Endothelial cell of umbilical vein (primary cell): ENCODE data around the gene CFAP20DC. TPM values are rescaled to one million over a fixed set of nuclear protein-coding genes. Genes with fewer than 3 reads are reported as not detected.

Source experiments
- BruUV-seq: library from RNA; stranded (reverse); fragments of 400-500 nt; replicated peaks from 2 replicates; lab custom pipeline; 2021; lab: Mats Ljungman, UMichigan
- CTCF ChIA-PET: fragments of 300-600, 350-600 bp; sonication (Branson Sonifier 250); formaldehyde crosslinking; loops from one replicate; lab custom pipeline; 2021; ENCODE audit warnings: antibody characterized with exemption, inconsistent platforms; lab: Charles Lee
- POLR2A ChIA-PET: fragments of 300-600, 350-600 bp; sonication (Branson Sonifier 250); formaldehyde crosslinking; loops from one replicate; lab custom pipeline; 2021; ENCODE audit warnings: antibody characterized with exemption, inconsistent platforms; lab: Charles Lee
- DNase-seq: peaks from one replicate; pipeline ENCODE4 v3.0.0-alpha.2; 2011; ENCODE audit warnings: low read depth, low spot score
- FAIRE-seq: peaks from 2 replicates; lab custom pipeline; 2011; peaks lifted over from hg19 to GRCh38; lab: Jason Lieb, UNC
- H2AFZ ChIP-seq: 2 replicates; pipeline ENCODE4 v1.6.0; 2012; ENCODE audit warnings: low read depth, low read length, control low read depth, inconsistent platforms
- H3K27ac ChIP-seq: 2 replicates; pipeline ENCODE4 v1.5.1; 2011; ENCODE audit warnings: low read depth, mild to moderate bottlenecking, control low read depth, low read length, moderate library complexity; ENCODE audit not compliant: insufficient read depth
- H3K27me3 ChIP-seq, 2 experiments: 2 replicates each; pipeline versions ENCODE4 v1.6.0 to v1.6.1; 2011; ENCODE audit warnings: low read length in 2 of 2, mixed read lengths in 1 of 2; ENCODE audit not compliant: control insufficient read depth in 2 of 2, insufficient read depth in 2 of 2
- H3K36me3 ChIP-seq, 2 experiments: 2 replicates in 1 of 2; 3 replicates in 1 of 2; pipeline ENCODE4 v1.5.1; 2011; ENCODE audit warnings: low read length in 2 of 2, mild to moderate bottlenecking in 1 of 2, moderate library complexity in 1 of 2; ENCODE audit not compliant: control insufficient read depth in 2 of 2, insufficient read depth in 2 of 2; ENCODE audit errors: extremely low read depth in 1 of 2
- H3K4me1 ChIP-seq: 3 replicates; pipeline ENCODE4 v1.5.1; 2011; ENCODE audit warnings: mild to moderate bottlenecking, low read length; ENCODE audit not compliant: control insufficient read depth, insufficient read depth; ENCODE audit errors: extremely low read depth
- H3K4me2 ChIP-seq: 2 replicates; pipeline ENCODE4 v1.6.1; 2011; ENCODE audit warnings: low read length, control low read depth, mixed read lengths; ENCODE audit not compliant: insufficient read depth
- H3K4me3 ChIP-seq, 3 experiments: fragments of 200-600 bp in 1 of 3; sonication (generic), shearing (Covaris generic) in 1 of 3; replicated peaks in 1 of 3; 2 replicates each; pipeline ENCODE4 v1.5.1; 2011 to 2016; ENCODE audit warnings: control low read depth in 3 of 3, low read length in 3 of 3, mild to moderate bottlenecking in 2 of 3, inconsistent platforms in 1 of 3, low read depth in 1 of 3, moderate library complexity in 1 of 3; ENCODE audit not compliant: insufficient read depth in 1 of 3
- H3K79me2 ChIP-seq: 2 replicates; pipeline ENCODE4 v1.6.0; 2012; ENCODE audit warnings: low read length, inconsistent platforms; ENCODE audit not compliant: control insufficient read depth, insufficient read depth
- H3K9ac ChIP-seq: replicated peaks from 2 replicates; pipeline ENCODE3; 2011; ENCODE audit warnings: low read length, control low read depth; ENCODE audit not compliant: insufficient read depth; ENCODE audit errors: extremely low read depth
- H3K9me1 ChIP-seq: replicated peaks from 3 replicates; pipeline ENCODE4 v1.6.0; 2011; ENCODE audit warnings: mild to moderate bottlenecking, low read length; ENCODE audit not compliant: control insufficient read depth, insufficient read depth; ENCODE audit errors: extremely low read depth
- H3K9me3 ChIP-seq: replicated peaks from 2 replicates; pipeline ENCODE4 v1.5.1; 2012; ENCODE audit warnings: low read length, inconsistent platforms; ENCODE audit not compliant: control insufficient read depth, insufficient read depth
- H4K20me1 ChIP-seq: replicated peaks from 2 replicates; pipeline ENCODE3; 2011; ENCODE audit warnings: mild to moderate bottlenecking, low read length; ENCODE audit not compliant: control insufficient read depth, insufficient read depth; ENCODE audit errors: extremely low read depth
- EZH2 ChIP-seq: IDR thresholded peaks from 2 replicates; pipeline ENCODE4 v1.6.1; 2012; ENCODE audit warnings: borderline replicate concordance, low read depth, mild to moderate bottlenecking, moderate library complexity, low read length, inconsistent platforms; ENCODE audit not compliant: severe bottlenecking
- JUN ChIP-seq: IDR thresholded peaks from 2 replicates; pipeline ENCODE4 v1.6.1; 2011; ENCODE audit warnings: borderline replicate concordance, low read depth; ENCODE audit not compliant: insufficient read length, insufficient read depth
- MAX ChIP-seq: IDR thresholded peaks from 2 replicates; pipeline ENCODE4 v1.6.1; 2011; ENCODE audit not compliant: insufficient read depth, insufficient read length
- dilution Hi-C: fragments of 300-500 bp; cut with MboI; formaldehyde crosslinking; loops from one replicate; pipeline ENCODE4 v1.15.0; 2019; ENCODE audit warnings: low sequenced_read_pairs; ENCODE audit not compliant: extremely low pct_ligation_motif_present
- intact Hi-C: fragments of 100-400 bp; cut with micrococcal nuclease; formaldehyde crosslinking; loops from one replicate; pipeline ENCODE4 v1.10.0; 2022
- polyA plus RNA-seq, 4 experiments: library from polyadenylated mRNA; depleted of rRNA in 3 of 4; stranded (reverse) in 3 of 4; unstranded in 1 of 4; fragments of >200 nt; gene quantifications; 2 replicates each; pipeline versions ENCODE4 v1.2.1 to v1.2.3, GENCODE V29; 2011 to 2012; ENCODE audit warnings: missing spikeins in 1 of 4
- total RNA-seq: library from RNA; stranded (reverse); gene quantifications from 2 replicates; pipeline ENCODE4 v1.2.3, GENCODE V29; 2021
- TF ChIP-seq, protein P1 (sequence below), 2 donors: IDR thresholded peaks; 1 replicate in 1 of 2; 2 replicates in 1 of 2; pipeline ENCODE4 v1.5.1; 2011; ENCODE audit warnings: low read length in 2 of 2, mild to moderate bottlenecking in 2 of 2, moderate library complexity in 2 of 2, control low read depth in 1 of 2, inconsistent platforms in 1 of 2, low read depth in 1 of 2; ENCODE audit not compliant: insufficient read depth in 1 of 2; ENCODE audit errors: extremely low read depth in 1 of 2

Gene CFAP20DC
- total and polyA plus RNA-seq, 2 donors (not counting 3 experiments of a cell fraction or from before 2014, with no cell fraction given) = 0.92 to 2.1 TPM

- Histone ChIP-seq H3K36me3 (no peaks in the 10 kb centered on the region), H3K4me3 (no peak overlapping the region), H3K9me1 (no peaks in the 10 kb centered on the region), H4K20me1 (no peaks in the 10 kb centered on the region), H3K4me1 (no peaks in the 10 kb centered on the region), H3K9ac (no peak overlapping the region), H3K4me2 (no peak overlapping the region), H3K27ac (no peak overlapping the region), H3K27me3 (no peaks in the 10 kb centered on the region), H3K9me3 (peaks cover 1% of the 10 kb centered on the region), H3K79me2 (no peaks in the 10 kb centered on the region), H2AFZ (no peak overlapping the region)
- dilution Hi-C loops (no loop called here), intact Hi-C loops (no loop called here)
- ChIA-PET POLR2A (no interaction called here), CTCF (interaction anchor here (0.8 kb wide), 1 partner anchor 130 kb away, joined by 3 read pairs; no protein-coding TSS in a partner anchor)
- TF ChIP-seq, protein P1, sequence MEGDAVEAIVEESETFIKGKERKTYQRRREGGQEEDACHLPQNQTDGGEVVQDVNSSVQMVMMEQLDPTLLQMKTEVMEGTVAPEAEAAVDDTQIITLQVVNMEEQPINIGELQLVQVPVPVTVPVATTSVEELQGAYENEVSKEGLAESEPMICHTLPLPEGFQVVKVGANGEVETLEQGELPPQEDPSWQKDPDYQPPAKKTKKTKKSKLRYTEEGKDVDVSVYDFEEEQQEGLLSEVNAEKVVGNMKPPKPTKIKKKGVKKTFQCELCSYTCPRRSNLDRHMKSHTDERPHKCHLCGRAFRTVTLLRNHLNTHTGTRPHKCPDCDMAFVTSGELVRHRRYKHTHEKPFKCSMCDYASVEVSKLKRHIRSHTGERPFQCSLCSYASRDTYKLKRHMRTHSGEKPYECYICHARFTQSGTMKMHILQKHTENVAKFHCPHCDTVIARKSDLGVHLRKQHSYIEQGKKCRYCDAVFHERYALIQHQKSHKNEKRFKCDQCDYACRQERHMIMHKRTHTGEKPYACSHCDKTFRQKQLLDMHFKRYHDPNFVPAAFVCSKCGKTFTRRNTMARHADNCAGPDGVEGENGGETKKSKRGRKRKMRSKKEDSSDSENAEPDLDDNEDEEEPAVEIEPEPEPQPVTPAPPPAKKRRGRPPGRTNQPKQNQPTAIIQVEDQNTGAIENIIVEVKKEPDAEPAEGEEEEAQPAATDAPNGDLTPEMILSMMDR (IDR thresholded peaks at IDR 0.05; ENCODE audit: extremely low read depth in 1 of 2, insufficient read depth in 1 of 2, low read depth in 1 of 2, low read length in 2 of 2) = no peak
- TF ChIP-seq MAX = no peak
- no peak for TF ChIP-seq JUN
- no peak for TF ChIP-seq EZH2
- BruUV-seq = no TSS peak
- no peak for DNase-seq
- no peak for FAIRE-seq
Measured at GRCh38 chr3:58693940-58694850, 355.6 kb downstream of the CFAP20DC start.
